ENCODE data around the gene OSBP2. TPM values are rescaled to one million over a fixed set of nuclear protein-coding genes. Genes with fewer than 3 reads are reported as not detected.

The OSBP2 gene
- total and polyA plus RNA-seq, 10 of the 15 experiments (the other 5 are each of a cell fraction or from before 2014, with no cell fraction given), result 0.11 to 7.7 (median 3.6) TPM

- 27% methylated on average over 13 of the region's 13 CpGs for WGBS (ENCODE audit: insufficient coverage, insufficient replicate concordance, low lambda C conversion rate, missing lambda C conversion rate)
- ChIA-PET RAD21 (ENCODE audit: unreplicated experiment) (no interaction called here), CTCF (interaction anchor here (0.6 to 1.2 kb wide), 2 partner anchors 20 to 48 kb away, joined by 3 read pairs; no protein-coding TSS in a partner anchor), SMC1A (ENCODE audit: uncharacterized antibody, unreplicated experiment) (no interaction called here), POLR2A (no interaction called here)
- no peak overlapping the region for H2AFZ ChIP-seq (ENCODE audit: control insufficient read depth, low read depth, low read length)
- no peaks in the 10 kb centered on the region for H3K27me3 ChIP-seq (replicated peaks in 1 of 2; ENCODE audit: control insufficient read depth in 2 of 2, insufficient read depth in 2 of 2, low read length in 1 of 2)
- H3K27ac ChIP-seq (ENCODE audit: control insufficient read depth, insufficient read depth), result no peak overlapping the region
- intact Hi-C loops (cut with micrococcal nuclease; ENCODE audit: unreplicated experiment), result no loop called here
- in situ Hi-C loops (cut with MboI), result no loop called here
- BruUV-seq (replicated peaks), result no TSS peak
- no peaks in the 10 kb centered on the region for H4K20me1 ChIP-seq (ENCODE audit: control insufficient read depth, insufficient read depth)
- H3K4me1 ChIP-seq (ENCODE audit: control insufficient read depth, insufficient read depth, low read length), result no peaks in the 10 kb centered on the region
- H3K4me3 ChIP-seq, result no peak overlapping the region
- no peaks in the 10 kb centered on the region for H3K36me3 ChIP-seq (ENCODE audit: control insufficient read depth in 2 of 2, insufficient read depth in 2 of 2, low read length in 1 of 2)
- no peak for TF ChIP-seq ZSCAN29 (IDR thresholded peaks at IDR 0.05)
- no peak for TF ChIP-seq RFX5 (IDR thresholded peaks at IDR 0.05; ENCODE audit: low read depth, low read length)
- no peak for TF ChIP-seq EZH2 (IDR thresholded peaks at IDR 0.05; ENCODE audit: borderline replicate concordance, control insufficient read depth, low read depth, low read length)
- no peak for TF ChIP-seq RUNX3 (IDR thresholded peaks at IDR 0.05; ENCODE audit: low read length)
- no peak for TF ChIP-seq HDGF (IDR thresholded peaks at IDR 0.05)
- no peak for TF ChIP-seq WRNIP1 (IDR thresholded peaks at IDR 0.05; ENCODE audit: borderline replicate concordance, low read depth, low read length)
- no peak for TF ChIP-seq MEF2B (IDR thresholded peaks at IDR 0.05; ENCODE audit: partially characterized antibody, poor library complexity, severe bottlenecking)
- TF ChIP-seq ATF3 (IDR thresholded peaks at IDR 0.05; ENCODE audit: borderline replicate concordance, extremely low read depth, low read depth, low read length), result no peak
- no peak for TF ChIP-seq CBX5 (IDR thresholded peaks at IDR 0.05; ENCODE audit: low read depth)
- no peak for TF ChIP-seq YBX1 (IDR thresholded peaks at IDR 0.05)
- FAIRE-seq (no peak), DNase-seq (ENCODE audit: low read depth, low spot score) (no peak), ATAC-seq (no peak)
- no peak overlapping the region for H3K4me2 ChIP-seq (ENCODE audit: control insufficient read depth, insufficient read depth)
- H3K9ac ChIP-seq (ENCODE audit: control insufficient read depth, insufficient read depth, low read length), result no peak overlapping the region
- no peaks in the 10 kb centered on the region for H3K79me2 ChIP-seq (ENCODE audit: control insufficient read depth, insufficient read depth, low read length)
- no peaks in the 10 kb centered on the region for H3K9me3 ChIP-seq (replicated peaks; ENCODE audit: control insufficient read depth, insufficient read depth, low read length)
Observed at GRCh38 chr22:30871391-30872284, 177.0 kb downstream of the OSBP2 start.
